Measurements from ENCODE around the gene GIPR.

GIPR gene

DNA sequence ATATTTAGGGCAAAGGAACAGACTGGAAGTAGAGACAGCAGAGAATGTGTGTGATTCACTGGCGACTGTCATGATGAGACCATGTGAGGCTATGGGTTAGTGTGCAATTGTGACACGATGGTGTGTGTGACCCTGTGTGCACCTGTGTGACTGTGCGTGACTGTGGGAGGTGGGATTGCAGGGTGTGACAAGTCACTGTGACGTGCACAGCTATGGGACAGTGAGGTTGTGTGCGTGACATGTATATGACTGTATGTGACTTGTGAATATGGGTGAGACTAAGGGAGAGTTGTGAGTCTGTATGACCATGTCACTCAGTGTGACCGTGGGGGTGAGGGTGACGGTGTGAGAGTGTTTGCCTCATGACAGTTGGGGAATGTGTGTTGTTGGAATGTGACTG, 3.4 kb upstream of the GIPR start:
- Histone ChIP-seq H3K4me3 (no peak overlapping the region), H3K27ac (no peak overlapping the region)
- no peak for DNase-seq (ENCODE audit: low spot score)
- TF ChIP-seq, protein P1, sequence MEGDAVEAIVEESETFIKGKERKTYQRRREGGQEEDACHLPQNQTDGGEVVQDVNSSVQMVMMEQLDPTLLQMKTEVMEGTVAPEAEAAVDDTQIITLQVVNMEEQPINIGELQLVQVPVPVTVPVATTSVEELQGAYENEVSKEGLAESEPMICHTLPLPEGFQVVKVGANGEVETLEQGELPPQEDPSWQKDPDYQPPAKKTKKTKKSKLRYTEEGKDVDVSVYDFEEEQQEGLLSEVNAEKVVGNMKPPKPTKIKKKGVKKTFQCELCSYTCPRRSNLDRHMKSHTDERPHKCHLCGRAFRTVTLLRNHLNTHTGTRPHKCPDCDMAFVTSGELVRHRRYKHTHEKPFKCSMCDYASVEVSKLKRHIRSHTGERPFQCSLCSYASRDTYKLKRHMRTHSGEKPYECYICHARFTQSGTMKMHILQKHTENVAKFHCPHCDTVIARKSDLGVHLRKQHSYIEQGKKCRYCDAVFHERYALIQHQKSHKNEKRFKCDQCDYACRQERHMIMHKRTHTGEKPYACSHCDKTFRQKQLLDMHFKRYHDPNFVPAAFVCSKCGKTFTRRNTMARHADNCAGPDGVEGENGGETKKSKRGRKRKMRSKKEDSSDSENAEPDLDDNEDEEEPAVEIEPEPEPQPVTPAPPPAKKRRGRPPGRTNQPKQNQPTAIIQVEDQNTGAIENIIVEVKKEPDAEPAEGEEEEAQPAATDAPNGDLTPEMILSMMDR (IDR thresholded peaks at IDR 0.05) = no peak

DNA sequence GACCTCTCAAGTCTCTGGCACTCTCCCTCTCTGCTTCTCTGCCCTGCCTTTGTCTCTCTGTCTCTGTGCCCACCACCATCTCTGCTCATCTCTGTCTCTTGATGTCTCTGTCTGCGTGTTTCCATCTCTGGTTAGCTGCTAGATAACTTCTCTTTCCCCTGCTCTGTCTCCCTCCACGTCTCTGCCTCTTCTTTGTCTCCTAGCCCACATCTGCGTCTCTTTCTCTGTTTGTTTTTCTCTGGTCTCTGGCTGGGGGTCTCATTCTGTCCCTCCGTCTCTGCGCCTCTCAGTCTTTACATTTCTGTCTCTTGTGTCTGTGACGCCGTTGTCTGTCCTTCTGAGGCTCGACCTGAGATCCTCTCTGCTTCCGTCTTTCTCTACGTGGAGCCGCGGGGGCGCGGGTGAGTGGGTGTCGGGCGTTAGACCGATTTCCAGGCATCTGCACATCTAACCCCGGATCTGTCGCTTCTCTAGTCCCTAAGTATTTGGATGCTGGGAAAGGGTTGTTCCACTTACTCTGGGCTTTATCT, 386 bp downstream of the GIPR start:
- peak overlapping the region; percentile 61 for H3K4me3 ChIP-seq
- no peak for DNase-seq (ENCODE audit: low spot score)
- H3K27ac ChIP-seq = no peak overlapping the region
- TF ChIP-seq, protein P1 (IDR thresholded peaks at IDR 0.05) = no peak

DNA sequence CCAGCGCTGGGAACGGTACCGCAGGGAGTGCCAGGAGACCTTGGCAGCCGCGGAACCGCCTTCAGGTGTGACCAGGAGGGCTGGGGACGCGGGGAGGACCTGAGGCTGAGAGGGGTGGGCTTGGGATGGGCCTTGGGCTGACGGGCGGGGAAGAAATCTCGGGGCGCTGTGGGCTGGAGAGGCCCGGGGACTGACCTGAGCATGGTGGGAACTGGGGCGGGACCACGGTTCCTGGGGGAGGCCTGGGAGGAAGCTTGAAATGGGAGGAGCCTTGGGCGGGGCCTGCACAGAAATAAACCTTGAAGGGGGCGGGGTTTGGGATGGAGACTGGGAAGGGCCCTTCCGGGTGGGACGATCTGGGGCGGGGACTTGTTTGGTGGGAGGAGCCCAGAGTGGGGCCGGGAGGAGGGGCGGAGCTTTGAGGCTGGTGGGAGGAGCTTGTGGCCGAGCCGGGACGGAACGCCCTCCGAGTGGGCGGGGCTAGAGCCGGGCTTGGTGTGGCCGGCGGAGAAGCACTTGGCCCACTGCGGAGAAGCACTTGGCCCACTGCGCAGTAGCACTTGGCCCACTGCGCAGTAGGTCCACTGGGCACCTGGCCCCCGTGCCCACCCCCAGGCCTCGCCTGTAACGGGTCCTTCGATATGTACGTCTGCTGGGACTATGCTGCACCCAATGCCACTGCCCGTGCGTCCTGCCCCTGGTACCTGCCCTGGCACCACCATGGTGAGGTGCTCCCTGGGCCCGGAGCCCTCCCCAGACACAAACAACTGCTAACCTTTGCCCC, 2.8 kb downstream of the GIPR start:
- Histone ChIP-seq H3K27ac (no peak overlapping the region), H3K4me3 (peak overlapping the region; percentile 37)
- TF ChIP-seq, protein P1 (IDR thresholded peaks at IDR 0.05) = no peak
- no peak for DNase-seq (ENCODE audit: low spot score)

DNA sequence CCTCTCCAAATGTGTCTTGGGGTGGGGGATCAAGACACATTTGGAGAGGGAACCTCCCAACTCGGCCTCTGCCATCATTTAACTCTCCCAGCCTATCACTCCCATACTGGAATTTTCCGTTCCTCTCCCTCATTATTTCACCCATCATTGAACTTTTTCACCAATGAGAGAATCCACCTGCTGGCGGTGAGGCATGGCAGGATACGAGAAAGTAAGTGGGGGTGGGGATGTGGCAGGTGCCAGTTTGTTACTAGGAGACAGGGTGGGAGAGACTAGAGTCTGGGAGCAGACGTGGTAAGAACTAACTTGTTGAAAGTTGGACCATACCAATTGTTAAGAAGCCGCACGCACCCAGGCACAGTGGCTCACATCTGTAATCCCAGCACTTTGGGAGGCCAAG, 6.9 kb downstream of the GIPR start:
- TF ChIP-seq, protein P1 (IDR thresholded peaks at IDR 0.05) = no peak
- no peak for DNase-seq (ENCODE audit: low spot score)
- H3K4me3 ChIP-seq = no peak overlapping the region
- no peak overlapping the region for H3K27ac ChIP-seq

DNA sequence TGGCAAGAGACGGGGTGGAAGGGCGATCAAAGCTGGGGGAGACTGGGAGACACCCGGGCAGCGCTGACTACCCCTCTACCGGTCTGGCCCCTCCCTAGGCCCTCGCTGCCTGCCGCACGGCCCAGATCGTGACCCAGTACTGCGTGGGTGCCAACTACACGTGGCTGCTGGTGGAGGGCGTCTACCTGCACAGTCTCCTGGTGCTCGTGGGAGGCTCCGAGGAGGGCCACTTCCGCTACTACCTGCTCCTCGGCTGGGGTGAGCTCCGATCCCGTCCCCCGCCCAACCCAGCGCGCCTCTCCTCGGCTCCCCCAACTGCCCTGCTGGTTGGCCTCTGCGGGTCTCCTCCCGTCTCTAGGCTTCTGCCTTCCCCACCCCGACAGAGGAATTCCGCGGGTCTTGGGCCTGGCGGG, 8.8 kb downstream of the GIPR start:
- DNase-seq (ENCODE audit: low spot score) = no peak
- H3K27ac ChIP-seq = no peak overlapping the region

DNA sequence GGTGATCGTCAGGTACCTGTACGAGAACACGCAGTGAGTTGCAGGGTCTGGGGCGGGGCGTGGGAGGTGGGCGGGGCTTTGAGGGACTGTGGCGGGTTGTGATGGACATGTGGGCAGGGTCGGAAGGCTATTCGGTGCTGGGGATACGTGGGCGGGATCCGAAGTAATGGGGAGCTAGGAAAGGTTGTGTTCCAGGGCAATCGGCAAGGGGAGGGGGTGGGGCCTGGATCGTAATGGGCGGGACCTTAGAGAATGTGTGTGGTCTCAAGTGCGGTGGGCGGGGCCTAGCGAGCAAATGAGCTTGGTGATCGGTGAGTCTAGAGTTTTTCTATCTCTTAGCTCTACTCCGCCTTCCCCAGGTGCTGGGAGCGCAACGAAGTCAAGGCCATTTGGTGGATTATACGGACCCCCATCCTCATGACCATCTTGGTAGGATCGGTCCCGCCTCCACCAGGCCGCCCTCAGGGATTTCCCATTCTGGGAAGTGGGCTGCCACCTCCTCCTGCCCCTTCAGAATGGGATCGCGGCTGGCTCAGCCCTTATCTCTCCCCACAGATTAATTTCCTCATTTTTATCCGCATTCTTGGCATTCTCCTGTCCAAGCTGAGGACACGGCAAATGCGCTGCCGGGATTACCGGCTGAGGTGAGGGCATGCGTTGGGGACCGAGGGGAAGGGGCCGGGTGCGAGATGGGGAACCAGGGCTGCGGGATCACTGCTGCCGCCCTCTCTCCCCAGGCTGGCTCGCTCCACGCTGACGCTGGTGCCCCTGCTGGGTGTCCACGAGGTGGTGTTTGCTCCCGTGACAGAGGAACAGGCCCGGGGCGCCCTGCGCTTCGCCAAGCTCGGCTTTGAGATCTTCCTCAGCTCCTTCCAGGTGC, 9.6 kb downstream of the GIPR start:
- DNase-seq (ENCODE audit: low spot score) = no peak
- H3K4me3 ChIP-seq = peak overlapping the region; percentile 54
- TF ChIP-seq, protein P1 (IDR thresholded peaks at IDR 0.05) = no peak
- H3K27ac ChIP-seq = no peak overlapping the region

More for the DNA sequence above, 8.8 kb downstream of the GIPR start:
- TF ChIP-seq, protein P1 (IDR thresholded peaks at IDR 0.05) = no peak
- peak overlapping the region; percentile 54 for H3K4me3 ChIP-seq
